ENCODE measurements around the gene FERMT3. TPM values are rescaled to one million over a fixed set of nuclear protein-coding genes. Genes with fewer than 3 reads are reported as not detected.

Gene FERMT3
- total RNA-seq, 6 donors from 2014 or later, result 33.2 to 119 (median 89.3) TPM

DNA sequence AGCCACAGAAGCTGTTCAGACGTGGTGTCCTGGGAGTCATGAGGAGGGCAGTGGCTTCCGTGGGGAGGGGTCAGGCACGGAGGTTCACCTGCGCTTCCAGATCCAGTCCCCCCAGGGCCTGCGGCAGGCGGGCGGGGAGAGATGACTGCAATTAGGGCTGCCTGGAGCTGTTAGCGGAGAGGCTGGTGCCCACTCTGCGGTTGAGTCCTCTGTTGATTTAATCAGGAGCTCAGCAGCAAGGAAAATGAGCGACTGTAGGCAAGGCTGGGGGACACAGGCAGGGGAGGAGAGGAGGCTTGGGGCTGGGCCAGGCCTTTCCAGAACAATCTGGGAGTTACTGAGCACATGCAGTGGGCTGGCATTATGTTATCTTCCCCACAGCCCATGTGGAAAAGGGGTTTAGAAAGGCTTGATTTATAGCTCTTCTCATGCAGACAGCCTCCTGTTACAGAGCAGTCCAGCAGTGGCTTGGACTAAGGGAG is 57.9 kb downstream of the FERMT3 start:
- DNase-seq (peak in 1 of 2 donors; percentile 57), ATAC-seq (ENCODE audit: low FRiP score in 2 of 2) (no peak)
- 88 to 100% methylated on average over 9 to 10 of the region's 10 CpGs for WGBS, 2 donors
- Histone ChIP-seq H3K27ac (no peak overlapping the region), H3K9me3 (no peaks in the 10 kb centered on the region), H3K4me1 (peaks cover 18 to 22% (median 22%) of the 10 kb centered on the region in 4 donors), H3K36me3 (peaks cover 7 to 74% (median 65%) of the 10 kb centered on the region in 4 donors), H3K4me3 (no peak overlapping the region), H3K27me3 (no peaks in the 10 kb centered on the region)
- TF ChIP-seq, protein P1, sequence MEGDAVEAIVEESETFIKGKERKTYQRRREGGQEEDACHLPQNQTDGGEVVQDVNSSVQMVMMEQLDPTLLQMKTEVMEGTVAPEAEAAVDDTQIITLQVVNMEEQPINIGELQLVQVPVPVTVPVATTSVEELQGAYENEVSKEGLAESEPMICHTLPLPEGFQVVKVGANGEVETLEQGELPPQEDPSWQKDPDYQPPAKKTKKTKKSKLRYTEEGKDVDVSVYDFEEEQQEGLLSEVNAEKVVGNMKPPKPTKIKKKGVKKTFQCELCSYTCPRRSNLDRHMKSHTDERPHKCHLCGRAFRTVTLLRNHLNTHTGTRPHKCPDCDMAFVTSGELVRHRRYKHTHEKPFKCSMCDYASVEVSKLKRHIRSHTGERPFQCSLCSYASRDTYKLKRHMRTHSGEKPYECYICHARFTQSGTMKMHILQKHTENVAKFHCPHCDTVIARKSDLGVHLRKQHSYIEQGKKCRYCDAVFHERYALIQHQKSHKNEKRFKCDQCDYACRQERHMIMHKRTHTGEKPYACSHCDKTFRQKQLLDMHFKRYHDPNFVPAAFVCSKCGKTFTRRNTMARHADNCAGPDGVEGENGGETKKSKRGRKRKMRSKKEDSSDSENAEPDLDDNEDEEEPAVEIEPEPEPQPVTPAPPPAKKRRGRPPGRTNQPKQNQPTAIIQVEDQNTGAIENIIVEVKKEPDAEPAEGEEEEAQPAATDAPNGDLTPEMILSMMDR (IDR thresholded peaks at IDR 0.05), result no peak
- TF ChIP-seq EP300 (IDR thresholded peaks at IDR 0.05) (no peak), POLR2A (IDR thresholded peaks at IDR 0.05) (no peak), POLR2AphosphoS5 (IDR thresholded peaks at IDR 0.05) (no peak)

DNA sequence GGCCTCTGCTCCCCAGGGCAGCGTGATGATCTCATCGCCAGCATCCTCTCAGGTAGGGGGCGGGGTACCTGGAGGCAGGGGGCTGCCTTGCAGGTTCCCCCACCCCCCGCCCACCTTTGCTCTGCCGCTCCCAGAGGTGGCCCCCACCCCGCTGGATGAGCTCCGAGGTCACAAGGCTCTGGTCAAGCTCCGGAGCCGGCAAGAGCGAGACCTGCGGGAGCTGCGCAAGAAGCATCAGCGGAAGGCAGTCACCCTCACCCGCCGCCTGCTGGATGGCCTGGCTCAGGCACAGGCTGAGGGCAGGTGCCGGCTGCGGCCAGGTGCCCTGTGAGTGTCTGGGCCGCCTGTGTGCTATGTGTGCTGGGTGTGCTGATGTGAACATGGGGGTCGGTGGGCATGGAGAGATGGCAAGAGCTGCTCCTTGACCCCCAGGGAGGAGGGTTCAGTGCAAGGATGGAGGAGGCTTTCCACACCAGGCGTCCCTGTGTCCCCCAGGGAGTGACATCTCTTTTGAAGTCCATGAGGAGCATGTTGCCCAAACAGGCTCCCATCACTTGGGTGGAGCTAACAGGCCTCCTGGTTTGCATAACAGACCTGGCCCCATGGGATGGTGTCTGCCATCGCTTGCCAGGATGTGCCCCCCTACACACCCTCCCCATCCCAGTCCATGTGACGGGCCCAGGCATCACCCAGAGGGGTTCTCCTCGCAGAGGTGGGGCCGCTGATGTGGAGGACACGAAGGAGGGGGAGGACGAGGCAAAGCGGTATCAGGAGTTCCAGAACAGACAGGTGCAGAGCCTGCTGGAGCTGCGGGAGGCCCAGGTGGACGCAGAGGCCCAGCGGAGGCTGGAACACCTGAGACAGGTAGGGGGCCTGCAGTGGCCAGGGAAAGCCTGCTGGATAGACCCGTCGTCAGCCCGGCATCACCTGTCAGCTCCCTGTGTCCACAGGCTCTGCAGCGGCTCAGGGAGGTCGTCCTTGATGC is 58.9 kb downstream of the FERMT3 start:
- Histone ChIP-seq H3K27me3 (no peaks in the 10 kb centered on the region), H3K27ac (peak overlapping the region in 1 of 4 donors; percentile 7), H3K36me3 (peaks cover 4 to 64% (median 56%) of the 10 kb centered on the region in 4 donors), H3K4me1 (peaks cover 18 to 23% (median 22%) of the 10 kb centered on the region in 4 donors), H3K4me3 (no peak overlapping the region), H3K9me3 (no peaks in the 10 kb centered on the region)
- peak in 1 of 2 donors; percentile 75 for DNase-seq
- no peak for ATAC-seq (ENCODE audit: low FRiP score in 2 of 2)
- WGBS, 2 donors, result 94 to 97% methylated on average over 18 to 26 of the region's 35 CpGs
- TF ChIP-seq POLR2AphosphoS5 (IDR thresholded peaks at IDR 0.05) (no peak), POLR2A (IDR thresholded peaks at IDR 0.05) (no peak), EP300 (IDR thresholded peaks at IDR 0.05) (no peak)
- TF ChIP-seq, protein P1 (IDR thresholded peaks at IDR 0.05), result no peak

DNA sequence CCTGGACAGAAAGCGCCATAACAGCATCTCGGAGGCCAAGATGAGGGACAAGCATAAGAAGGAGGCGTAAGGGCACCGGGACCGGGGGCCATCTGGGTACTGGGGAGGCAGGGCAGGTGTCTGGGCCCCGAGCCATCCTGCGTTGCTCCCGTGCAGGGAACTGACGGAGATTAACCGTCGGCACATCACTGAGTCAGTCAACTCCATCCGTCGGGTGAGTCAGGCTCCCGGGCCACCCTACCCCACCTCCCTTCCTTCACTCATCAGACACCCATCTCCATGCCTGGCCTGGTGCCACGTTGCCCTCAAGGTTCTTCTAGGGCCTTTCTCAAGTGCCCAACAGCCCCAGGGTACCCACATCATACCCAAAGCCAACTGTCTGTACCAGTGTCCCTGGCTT is 59.8 kb downstream of the FERMT3 start:
- H3K4me1 ChIP-seq, result peaks cover 18 to 26% (median 22%) of the 10 kb centered on the region in 4 donors
- WGBS, 2 donors, result 93% methylated on average over 10 to 15 of the region's 15 CpGs
- ATAC-seq (ENCODE audit: low FRiP score in 2 of 2), result no peak
- peak in 1 of 2 donors; percentile 52 for DNase-seq
- H3K27ac ChIP-seq, result peak overlapping the region in 2 of 4 donors; percentile 96 to 98
- no peaks in the 10 kb centered on the region for H3K27me3 ChIP-seq
- TF ChIP-seq, protein P1 (IDR thresholded peaks at IDR 0.05), result no peak
- TF ChIP-seq POLR2AphosphoS5 (IDR thresholded peaks at IDR 0.05), result no peak
- TF ChIP-seq POLR2A (IDR thresholded peaks at IDR 0.05), result no peak
- TF ChIP-seq EP300 (IDR thresholded peaks at IDR 0.05), result no peak
- peaks cover 4 to 58% (median 52%) of the 10 kb centered on the region in 4 donors for H3K36me3 ChIP-seq
- no peaks in the 10 kb centered on the region for H3K9me3 ChIP-seq
- H3K4me3 ChIP-seq, result no peak overlapping the region

DNA sequence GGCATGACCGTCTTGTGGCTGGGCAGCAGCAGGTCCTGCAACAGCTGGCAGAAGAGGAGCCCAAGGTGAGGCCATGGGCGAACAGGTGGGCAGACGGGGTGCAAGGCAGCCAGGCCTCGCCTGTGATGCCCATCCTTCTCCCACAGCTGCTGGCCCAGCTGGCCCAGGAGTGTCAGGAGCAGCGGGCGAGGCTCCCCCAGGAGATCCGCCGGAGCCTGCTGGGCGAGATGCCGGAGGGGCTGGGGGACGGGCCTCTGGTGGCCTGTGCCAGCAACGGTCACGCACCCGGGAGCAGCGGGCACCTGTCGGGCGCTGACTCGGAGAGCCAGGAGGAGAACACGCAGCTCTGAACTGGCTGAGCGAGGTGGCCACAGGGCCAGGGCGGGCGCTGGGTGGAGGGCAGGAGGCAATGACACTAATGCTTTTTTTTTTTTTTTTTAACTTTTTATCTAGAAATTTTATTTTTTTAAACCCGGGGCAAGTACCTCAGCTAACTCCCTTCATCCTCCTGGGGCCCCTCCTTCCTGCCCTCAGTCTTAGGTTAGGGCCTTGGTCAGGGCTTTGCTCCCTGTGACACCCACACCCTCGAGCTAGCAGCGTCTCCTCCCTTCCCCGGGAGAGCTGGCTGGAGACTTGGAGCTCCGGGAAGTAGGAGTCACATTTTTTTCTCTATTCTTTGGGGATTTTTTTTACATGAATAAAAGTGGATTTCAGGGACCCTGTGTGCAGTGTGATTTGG is 60.9 kb downstream of the FERMT3 start:
- DNase-seq (peak in 1 of 2 donors; percentile 85), ATAC-seq (ENCODE audit: low FRiP score in 2 of 2) (no peak)
- Histone ChIP-seq H3K27me3 (no peaks in the 10 kb centered on the region), H3K27ac (peak overlapping the region; percentile 96 to 98 (median 96)), H3K9me3 (no peaks in the 10 kb centered on the region), H3K36me3 (peaks cover 4 to 48% (median 42%) of the 10 kb centered on the region in 4 donors), H3K4me1 (peaks cover 26 to 35% (median 29%) of the 10 kb centered on the region in 4 donors), H3K4me3 (no peak overlapping the region)
- TF ChIP-seq POLR2A (IDR thresholded peaks at IDR 0.05) (no peak), EP300 (IDR thresholded peaks at IDR 0.05) (no peak), POLR2AphosphoS5 (IDR thresholded peaks at IDR 0.05) (no peak)
- TF ChIP-seq, protein P1 (IDR thresholded peaks at IDR 0.05), result no peak
- 65 to 77% methylated on average over 17 to 24 of the region's 27 CpGs for WGBS, 2 donors
